Gastroesophageal sphincter (tissue), 3 donors: ENCODE measurements around the gene STX2.

ENCODE experiments used
- CTCF ChIP-seq, 4 experiments: fragments of 200-600 bp in 2 of 4; fragments of 450-650 bp in 2 of 4; sonication (generic) in 1 of 4; IDR thresholded peaks; one replicate each; pipeline ENCODE4 v1.5.1; 2017 to 2019; ENCODE audit warnings: antibody characterized with exemption in 4 of 4, mild to moderate bottlenecking in 2 of 4, moderate library complexity in 2 of 4
- EP300 ChIP-seq: sonication (generic); formaldehyde crosslinking; IDR thresholded peaks from one replicate; pipeline ENCODE4 v1.6.1; 2017; ENCODE audit warnings: antibody characterized with exemption, mild to moderate bottlenecking
- POLR2A ChIP-seq, 2 donors: fragments of 450-650 bp; IDR thresholded peaks; one replicate each; pipeline ENCODE4 v1.6.1; 2017; ENCODE audit warnings: antibody characterized with exemption in 2 of 2, mild to moderate bottlenecking in 2 of 2, moderate library complexity in 1 of 2
- POLR2AphosphoS5 ChIP-seq: sonication (generic); formaldehyde crosslinking; IDR thresholded peaks from one replicate; pipeline ENCODE4 v1.6.1; 2017; ENCODE audit warnings: antibody characterized with exemption

GRCh38 chr12:130747867-130748740 is 90.9 kb downstream of the STX2 start:
- peak; percentile 60 to 84 (median 62) for TF ChIP-seq CTCF (IDR thresholded peaks at IDR 0.05)
- TF ChIP-seq POLR2A (IDR thresholded peaks at IDR 0.05): no peak
- peak; percentile 9 for TF ChIP-seq POLR2AphosphoS5
- no peak for TF ChIP-seq EP300
